GM19240 (cell line): ENCODE measurements around the gene ELOVL7.
"Not testable (repeated sequence)": the region's sequence is repeated elsewhere in the genome, so short reads cannot be mapped to it uniquely, and the experiment has no call there.

Experiments used
- DNase-seq: peaks from one replicate; pipeline ENCODE4 v3.0.0; 2011; ENCODE audit warnings: low spot score; ENCODE audit not compliant: insufficient read length

Gene ELOVL7

GRCh38 chr5:60830581-60831127, 13.4 kb downstream of the ELOVL7 start:
- no peak for DNase-seq

DNA sequence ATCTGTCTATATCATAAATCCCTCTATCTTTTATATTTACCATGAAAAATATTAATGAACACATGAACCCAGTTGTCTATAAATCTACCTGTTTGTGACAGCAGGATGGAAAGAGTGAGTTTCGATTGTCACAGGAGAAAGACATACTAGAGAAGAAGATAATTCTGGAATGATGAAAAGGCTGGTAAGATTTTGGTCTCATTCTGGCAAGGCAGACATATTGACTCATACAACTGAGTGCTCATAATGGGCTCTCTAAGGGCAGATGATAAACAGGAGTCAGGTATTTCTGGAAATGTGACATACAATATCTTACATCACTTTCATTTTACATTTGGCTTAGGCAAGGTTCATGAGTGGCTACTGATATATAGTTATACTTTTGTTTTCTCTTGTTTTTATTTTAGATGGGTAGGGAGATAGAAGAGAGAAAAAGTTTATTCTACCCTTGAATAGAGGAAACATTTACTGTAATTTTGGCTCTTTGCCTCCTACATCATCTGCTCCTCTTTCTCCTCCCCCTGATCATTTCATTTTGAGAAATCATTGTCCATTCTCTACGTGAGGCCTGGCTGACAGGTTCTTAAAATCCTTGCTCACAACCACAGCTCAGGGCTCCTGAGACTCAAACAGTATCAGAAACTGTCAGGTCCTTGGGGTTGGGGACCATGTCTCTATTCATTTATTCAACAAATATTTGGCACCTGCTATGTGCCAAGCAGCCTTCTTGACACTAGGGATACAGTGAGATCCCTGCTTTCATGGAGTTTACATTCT, 14.4 kb downstream of the ELOVL7 start:
- DNase-seq: no peak

GRCh38 chr5:60827201-60827600, 16.9 kb downstream of the ELOVL7 start:
- DNase-seq: no peak

DNA sequence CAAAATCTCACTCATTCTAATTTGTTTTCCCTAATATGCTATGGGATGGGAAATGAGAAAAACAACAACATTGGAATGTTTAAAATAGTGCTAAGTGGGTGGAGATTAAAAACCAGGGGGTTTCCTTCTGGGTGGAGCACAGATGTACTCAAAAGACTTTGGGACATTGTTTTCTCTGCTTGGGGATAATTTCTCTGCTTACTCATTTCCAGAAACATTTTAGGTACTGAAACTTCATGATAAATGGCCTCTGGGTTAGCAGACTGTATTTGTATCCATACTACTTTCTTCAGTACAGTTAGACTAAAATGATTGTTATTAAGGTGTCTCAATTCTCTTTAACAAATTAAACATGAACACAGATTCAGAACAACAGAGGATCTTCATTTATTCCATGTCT, 17.4 kb downstream of the ELOVL7 start:
- DNase-seq: no peak

GRCh38 chr5:60823574-60823973, 20.5 kb downstream of the ELOVL7 start:
- DNase-seq: no peak

GRCh38 chr5:60822285-60822556, 21.8 kb downstream of the ELOVL7 start:
- no peak for DNase-seq

GRCh38 chr5:60821488-60822284, 22.4 kb downstream of the ELOVL7 start:
- no peak for DNase-seq

- no peak for DNase-seq
Measured at GRCh38 chr5:60820593-60821487, 23.2 kb downstream of the ELOVL7 start.

DNA sequence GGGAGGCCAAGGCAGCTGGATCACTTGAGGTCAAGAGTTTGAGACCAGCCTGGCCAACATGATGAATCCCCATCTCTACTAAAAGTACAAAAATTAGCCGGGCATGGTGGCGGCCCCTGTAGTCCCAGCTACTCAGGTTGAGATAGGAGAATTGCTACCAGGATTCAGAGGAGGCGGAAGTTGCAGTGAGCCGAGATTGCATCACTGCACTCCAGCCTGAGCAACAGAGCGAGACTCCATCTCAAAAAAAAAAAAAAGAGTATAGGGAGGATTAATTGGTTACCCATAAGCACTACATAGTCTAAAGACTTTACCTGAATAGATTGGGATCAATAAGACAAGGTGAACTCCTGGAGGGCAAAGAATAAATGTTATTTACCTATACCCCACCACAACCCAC, 27.9 kb downstream of the ELOVL7 start:
- not testable (repeated sequence) for DNase-seq

DNA sequence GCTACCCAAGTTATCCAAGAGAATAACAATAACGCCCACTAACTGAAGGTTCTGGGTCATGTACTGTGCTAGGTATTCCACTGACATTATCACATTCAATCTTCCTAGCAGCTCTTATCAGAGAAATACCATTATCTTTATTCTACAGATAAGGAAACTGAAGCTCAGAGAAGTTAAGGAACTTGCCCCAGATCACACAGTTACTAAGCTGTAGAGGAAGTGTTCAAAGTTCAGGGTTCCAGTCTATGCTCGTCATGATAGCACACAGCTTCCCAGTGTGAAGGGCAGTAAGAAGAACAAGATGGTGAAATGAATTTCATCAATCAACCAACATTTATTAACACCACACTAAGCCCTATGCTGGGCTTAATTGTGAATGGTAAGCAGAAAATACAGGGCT, 29.6 kb downstream of the ELOVL7 start:
- DNase-seq: no peak

- DNase-seq: no peak
Measured at GRCh38 chr5:60812426-60812825, 31.6 kb downstream of the ELOVL7 start.

GRCh38 chr5:60811105-60811504, 33.0 kb downstream of the ELOVL7 start:
- no peak for DNase-seq

DNA sequence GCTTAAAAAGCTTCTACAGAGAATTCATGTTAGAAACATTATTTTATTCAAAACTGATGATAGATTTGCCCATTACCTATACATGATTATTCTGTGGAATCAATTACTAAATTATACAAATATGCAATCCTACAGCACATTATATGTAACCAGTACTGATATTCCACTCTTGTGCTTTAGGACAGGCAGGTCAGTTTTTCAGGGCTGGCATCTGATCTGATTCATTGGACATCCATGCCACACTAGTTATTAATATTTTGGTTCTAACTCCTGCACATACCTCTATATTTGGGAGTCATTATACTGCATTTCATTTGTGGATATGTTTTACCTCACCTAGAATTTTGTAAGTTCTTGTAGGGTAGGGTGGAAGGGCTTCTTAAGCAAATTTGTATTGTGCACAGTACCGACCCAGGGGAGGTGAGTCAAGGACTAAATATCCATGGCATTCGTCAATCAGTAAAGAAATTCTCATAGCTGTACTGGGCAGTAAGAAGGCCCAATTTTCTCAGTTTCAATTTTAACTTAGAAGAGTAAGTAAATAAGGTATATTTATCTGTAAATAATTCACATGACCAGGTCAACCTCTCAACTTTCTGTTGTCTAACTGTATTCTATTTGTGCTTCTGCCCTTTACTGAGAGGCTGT, 33.5 kb downstream of the ELOVL7 start:
- DNase-seq: no peak

DNA sequence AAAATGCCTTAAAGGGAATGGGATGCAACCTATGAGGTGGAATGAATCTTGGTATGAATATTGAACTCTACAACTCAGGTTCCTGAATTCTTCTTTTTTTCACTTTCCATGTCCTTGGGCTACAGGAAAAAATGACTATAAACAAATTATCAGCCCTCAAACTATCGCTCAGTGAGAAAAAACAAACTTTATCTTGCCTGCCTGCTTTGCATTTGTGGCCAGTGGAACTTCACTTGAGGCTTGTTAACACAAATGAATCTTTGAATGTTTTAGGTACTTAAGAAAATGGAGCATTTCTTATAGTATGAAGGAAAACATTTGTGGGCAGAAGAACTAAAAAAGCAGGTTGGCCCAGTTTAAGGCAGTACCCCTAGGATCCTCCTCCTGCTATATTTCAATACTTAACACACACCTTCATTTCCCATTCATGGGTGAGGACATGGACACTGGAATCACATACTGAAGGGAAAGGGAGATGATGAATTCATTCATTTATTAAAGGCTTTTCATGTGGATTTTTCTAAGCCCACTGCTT, 34.1 kb downstream of the ELOVL7 start:
- DNase-seq: no peak

DNA sequence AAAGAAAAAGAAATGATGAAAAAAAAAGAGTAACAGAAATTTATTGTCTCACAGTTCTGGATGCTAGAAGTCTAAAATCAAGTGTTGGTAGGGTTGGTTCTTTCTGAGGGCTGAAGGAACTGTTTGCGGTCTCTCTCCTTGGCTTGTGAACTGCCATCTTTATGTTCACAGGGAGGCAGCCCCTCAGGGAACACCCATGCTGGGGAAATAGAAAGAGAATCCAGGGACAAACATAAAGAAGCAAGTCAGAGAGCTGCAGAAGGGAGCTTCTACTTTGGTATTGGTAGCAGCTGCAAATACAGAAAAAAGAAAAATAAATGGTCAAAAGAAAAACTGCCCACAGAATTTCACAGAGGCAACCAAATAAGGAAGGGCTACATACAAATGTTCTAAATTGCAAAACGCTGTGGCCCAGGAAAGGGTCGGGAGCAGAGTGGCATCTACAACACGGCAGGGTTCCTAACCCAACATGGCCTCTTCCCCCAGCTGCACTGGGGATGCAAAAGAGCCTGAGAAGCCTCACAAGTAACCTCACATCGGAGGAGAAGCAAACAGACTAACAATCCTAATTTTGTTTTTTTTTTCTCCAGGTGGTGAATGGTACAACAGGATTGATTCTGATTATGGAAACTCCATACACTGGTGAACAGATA, 37.4 kb downstream of the ELOVL7 start:
- DNase-seq: no peak

- no peak for DNase-seq
Measured at GRCh38 chr5:60805463-60805862, 38.6 kb downstream of the ELOVL7 start.

DNA sequence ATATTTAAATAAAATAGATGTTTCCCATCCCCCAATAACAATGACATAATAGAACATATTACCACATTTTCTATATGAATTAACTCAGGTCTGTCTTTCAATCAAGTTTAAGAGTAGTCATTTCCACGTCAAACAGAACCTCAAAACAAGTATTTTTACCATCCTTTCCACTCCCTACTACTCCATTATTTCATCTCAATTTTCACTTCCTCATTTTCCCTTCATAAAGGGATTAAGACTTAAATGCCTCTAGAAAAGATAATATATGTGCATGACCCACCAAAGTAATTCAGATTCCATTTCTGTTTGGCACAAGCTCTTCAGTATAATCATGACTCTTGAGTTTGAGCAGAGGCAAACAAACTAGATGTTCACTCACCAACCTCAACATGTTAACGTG, 40.4 kb downstream of the ELOVL7 start:
- DNase-seq: no peak

- DNase-seq: no peak
Measured at GRCh38 chr5:60802986-60803385, 41.1 kb downstream of the ELOVL7 start.

DNA sequence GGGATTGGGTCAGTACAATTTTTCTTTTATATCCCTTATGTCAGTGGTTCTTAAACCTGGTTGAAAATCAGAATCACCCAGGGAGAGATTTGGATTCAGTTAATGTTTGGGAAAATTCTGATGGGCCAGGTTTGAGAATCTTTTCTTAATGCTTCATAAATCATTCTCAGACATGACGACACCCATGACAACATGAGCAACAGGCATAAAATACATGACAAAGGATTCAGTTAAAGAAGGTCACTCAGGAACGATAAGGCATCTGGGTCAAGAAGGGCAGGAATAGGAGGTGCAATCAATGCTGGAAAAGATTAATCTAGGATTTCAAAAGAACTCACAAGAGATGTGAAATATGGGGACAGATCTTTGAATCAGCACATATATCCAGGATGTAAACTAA, 41.8 kb downstream of the ELOVL7 start:
- DNase-seq: no peak

DNA sequence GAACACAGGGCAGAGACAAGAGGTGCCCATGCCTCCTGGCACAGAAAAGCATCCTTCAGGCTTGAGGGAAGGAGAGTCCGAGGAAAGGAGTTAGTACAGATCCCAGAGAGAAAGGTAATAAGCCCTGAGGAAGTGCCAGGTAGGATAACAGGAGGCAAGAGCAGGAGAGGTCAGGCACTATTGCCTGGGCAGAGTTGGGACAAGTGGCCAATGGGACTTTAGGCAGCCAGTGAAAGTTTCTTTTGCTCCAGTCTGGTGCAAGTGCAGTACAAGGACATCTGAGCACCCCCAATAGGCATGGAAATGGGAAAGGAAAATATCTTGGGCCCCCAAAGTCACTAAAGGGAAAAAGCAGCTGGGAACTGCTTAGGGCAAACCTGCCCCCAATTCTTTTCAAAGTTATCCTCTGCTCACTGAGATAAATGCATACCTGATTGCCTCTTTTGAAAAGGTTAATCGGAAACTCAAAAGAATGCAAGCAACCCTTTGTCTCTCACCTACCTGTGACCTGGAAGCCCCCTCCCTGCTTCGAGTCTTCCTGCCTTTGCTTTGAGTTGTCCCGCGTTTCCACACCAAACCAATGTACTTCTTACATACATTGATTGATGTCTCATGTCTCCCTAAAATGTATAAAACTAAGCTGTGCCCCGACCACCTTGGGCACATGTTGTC, 46.5 kb downstream of the ELOVL7 start:
- DNase-seq: no peak
